Measurements from ENCODE around the gene ABHD17B. TPM values are rescaled to one million over a fixed set of nuclear protein-coding genes. Genes with fewer than 3 reads are reported as not detected.

ABHD17B gene
- total RNA-seq, 4 donors from 2014 or later: 30.0 to 46.2 (median 34.0) TPM

GRCh38 chr9:71895955-71896354, 15.0 kb downstream of the ABHD17B start:
- no peak for TF ChIP-seq CTCF (IDR thresholded peaks at IDR 0.05)
- TF ChIP-seq POLR2A (IDR thresholded peaks at IDR 0.05): no peak
- Histone ChIP-seq H3K4me3 (replicated peaks in 1 of 3) (no peak overlapping the region), H3K4me1 (no peaks in the 10 kb centered on the region), H3K36me3 (no peaks in the 10 kb centered on the region), H3K27me3 (no peaks in the 10 kb centered on the region), H3K27ac (no peak overlapping the region), H3K9me3 (no peaks in the 10 kb centered on the region)
- intact Hi-C loops (cut with DNase I): no loop called here
- no peak for DNase-seq

- Histone ChIP-seq H3K27me3 (no peaks in the 10 kb centered on the region), H3K27ac (no peak overlapping the region), H3K9me3 (no peaks in the 10 kb centered on the region), H3K36me3 (no peaks in the 10 kb centered on the region), H3K4me1 (no peaks in the 10 kb centered on the region), H3K4me3 (replicated peaks in 1 of 3) (no peak overlapping the region)
- TF ChIP-seq POLR2A (IDR thresholded peaks at IDR 0.05): no peak
- TF ChIP-seq CTCF (IDR thresholded peaks at IDR 0.05): no peak
- no peak for DNase-seq
- intact Hi-C loops (cut with DNase I): no loop called here
These were observed 15.9 kb downstream of the ABHD17B start for GRCh38 chr9:71895117-71895516.

GRCh38 chr9:71891557-71892189, 19.3 kb downstream of the ABHD17B start:
- TF ChIP-seq CTCF (IDR thresholded peaks at IDR 0.05) (no peak), POLR2A (IDR thresholded peaks at IDR 0.05) (no peak)
- no peak for DNase-seq
- Histone ChIP-seq H3K9me3 (no peaks in the 10 kb centered on the region), H3K27me3 (no peaks in the 10 kb centered on the region), H3K27ac (no peak overlapping the region), H3K4me3 (replicated peaks in 1 of 3) (no peak overlapping the region), H3K4me1 (no peaks in the 10 kb centered on the region), H3K36me3 (no peaks in the 10 kb centered on the region)
- WGBS, 2 donors: 95% methylated on average over 4 of the region's 4 CpGs
- intact Hi-C loops (cut with DNase I): no loop called here

- no peaks in the 10 kb centered on the region for H3K36me3 ChIP-seq
- intact Hi-C loops (cut with DNase I): no loop called here
- H3K9me3 ChIP-seq: no peaks in the 10 kb centered on the region
- H3K27me3 ChIP-seq: no peaks in the 10 kb centered on the region
- H3K4me1 ChIP-seq: no peaks in the 10 kb centered on the region
- no peak for TF ChIP-seq CTCF (IDR thresholded peaks at IDR 0.05)
- no peak for TF ChIP-seq POLR2A (IDR thresholded peaks at IDR 0.05)
- H3K4me3 ChIP-seq (replicated peaks in 1 of 3): no peak overlapping the region
- no peak overlapping the region for H3K27ac ChIP-seq
- WGBS, 2 donors: 84 to 86% methylated on average over 3 of the region's 3 CpGs
- DNase-seq: no peak
These were observed 20.8 kb downstream of the ABHD17B start for GRCh38 chr9:71890042-71890679.

GRCh38 chr9:71887362-71887761, 23.6 kb downstream of the ABHD17B start:
- intact Hi-C loops (cut with DNase I): no loop called here
- WGBS, 2 donors: 67 to 81% methylated on average over 1 of the region's 1 CpG
- Histone ChIP-seq H3K9me3 (no peaks in the 10 kb centered on the region), H3K36me3 (no peaks in the 10 kb centered on the region), H3K4me1 (no peaks in the 10 kb centered on the region), H3K27me3 (no peaks in the 10 kb centered on the region), H3K27ac (no peak overlapping the region), H3K4me3 (replicated peaks in 1 of 3) (no peak overlapping the region)
- no peak for DNase-seq
- TF ChIP-seq CTCF (IDR thresholded peaks at IDR 0.05): no peak
- TF ChIP-seq POLR2A (IDR thresholded peaks at IDR 0.05): no peak

Measured in thyroid gland (tissue), 4 donors.